ENCODE measurements around the gene AICDA. TPM values are rescaled to one million over a fixed set of nuclear protein-coding genes. Genes with fewer than 3 reads are reported as not detected.

AICDA gene
- total RNA-seq, 1 experiment from 2014 or later = not detected

DNA sequence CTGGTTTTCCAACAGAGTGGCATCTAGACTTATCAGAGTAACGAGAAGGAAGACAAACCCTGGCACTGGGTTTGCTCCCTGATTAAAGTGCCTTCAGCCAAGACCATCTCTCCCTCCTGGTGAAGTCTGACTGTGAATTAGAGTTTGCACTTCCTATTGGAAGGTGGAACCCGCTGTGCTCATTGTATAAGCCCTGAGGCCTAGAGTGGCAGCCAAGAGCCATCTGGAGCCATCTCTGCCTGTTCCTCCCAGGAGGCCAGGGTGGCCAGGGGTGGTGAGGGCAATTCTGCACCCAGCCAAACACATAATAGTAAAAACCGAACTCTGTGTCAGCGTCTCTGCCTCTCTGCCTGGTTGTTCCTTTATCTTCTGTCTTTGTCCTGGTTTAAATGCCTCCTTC lies 25.0 kb upstream of the AICDA start:
- intact Hi-C loops (cut with micrococcal nuclease; ENCODE audit: unreplicated experiment) (no loop called here), in situ Hi-C loops (cut with HindIII; ENCODE audit: low pct_unique_long_range_greater_than_20kb, low sequenced_read_pairs) (no loop called here)
- DNase-seq (ENCODE audit: low read depth, low spot score) = no peak

DNA sequence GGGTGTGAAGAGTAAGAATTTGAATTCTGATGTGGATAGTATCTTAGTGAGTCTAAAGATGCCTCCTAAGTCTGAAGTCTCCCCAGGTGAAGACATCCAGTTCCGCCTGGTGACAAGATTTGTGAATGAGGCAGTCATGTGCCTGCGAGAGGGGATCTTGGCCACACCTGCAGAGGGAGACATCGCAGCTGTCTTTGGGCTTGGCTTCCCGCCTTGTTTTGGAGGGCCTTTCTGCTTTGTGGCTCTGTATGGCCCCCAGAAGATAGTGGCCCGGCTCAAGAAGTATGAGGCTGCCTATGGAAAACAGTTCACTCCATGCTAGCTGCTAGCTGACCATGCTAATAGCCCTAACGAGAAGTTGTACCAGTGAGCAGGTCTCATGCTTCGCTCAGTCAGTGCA lies 24.6 kb upstream of the AICDA start:
- in situ Hi-C loops (cut with HindIII; ENCODE audit: low pct_unique_long_range_greater_than_20kb, low sequenced_read_pairs) = no loop called here
- CTCF ChIA-PET = no interaction called here
- H3K9me3 ChIP-seq (ENCODE audit: control insufficient read depth, insufficient read depth, low read depth, low read length) = no peaks in the 10 kb centered on the region
- intact Hi-C loops (cut with micrococcal nuclease; ENCODE audit: unreplicated experiment) = no loop called here
- no peaks in the 10 kb centered on the region for H3K36me3 ChIP-seq (ENCODE audit: control insufficient read depth, insufficient read depth, low read length)
- H3K27ac ChIP-seq (ENCODE audit: low read length) = no peak overlapping the region
- TF ChIP-seq, protein P1, sequence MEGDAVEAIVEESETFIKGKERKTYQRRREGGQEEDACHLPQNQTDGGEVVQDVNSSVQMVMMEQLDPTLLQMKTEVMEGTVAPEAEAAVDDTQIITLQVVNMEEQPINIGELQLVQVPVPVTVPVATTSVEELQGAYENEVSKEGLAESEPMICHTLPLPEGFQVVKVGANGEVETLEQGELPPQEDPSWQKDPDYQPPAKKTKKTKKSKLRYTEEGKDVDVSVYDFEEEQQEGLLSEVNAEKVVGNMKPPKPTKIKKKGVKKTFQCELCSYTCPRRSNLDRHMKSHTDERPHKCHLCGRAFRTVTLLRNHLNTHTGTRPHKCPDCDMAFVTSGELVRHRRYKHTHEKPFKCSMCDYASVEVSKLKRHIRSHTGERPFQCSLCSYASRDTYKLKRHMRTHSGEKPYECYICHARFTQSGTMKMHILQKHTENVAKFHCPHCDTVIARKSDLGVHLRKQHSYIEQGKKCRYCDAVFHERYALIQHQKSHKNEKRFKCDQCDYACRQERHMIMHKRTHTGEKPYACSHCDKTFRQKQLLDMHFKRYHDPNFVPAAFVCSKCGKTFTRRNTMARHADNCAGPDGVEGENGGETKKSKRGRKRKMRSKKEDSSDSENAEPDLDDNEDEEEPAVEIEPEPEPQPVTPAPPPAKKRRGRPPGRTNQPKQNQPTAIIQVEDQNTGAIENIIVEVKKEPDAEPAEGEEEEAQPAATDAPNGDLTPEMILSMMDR (IDR thresholded peaks at IDR 0.05) = no peak
- TF ChIP-seq SIN3A (IDR thresholded peaks at IDR 0.05; ENCODE audit: borderline replicate concordance, insufficient read depth, low read depth, low read length) = no peak
- TF ChIP-seq, protein P2, sequence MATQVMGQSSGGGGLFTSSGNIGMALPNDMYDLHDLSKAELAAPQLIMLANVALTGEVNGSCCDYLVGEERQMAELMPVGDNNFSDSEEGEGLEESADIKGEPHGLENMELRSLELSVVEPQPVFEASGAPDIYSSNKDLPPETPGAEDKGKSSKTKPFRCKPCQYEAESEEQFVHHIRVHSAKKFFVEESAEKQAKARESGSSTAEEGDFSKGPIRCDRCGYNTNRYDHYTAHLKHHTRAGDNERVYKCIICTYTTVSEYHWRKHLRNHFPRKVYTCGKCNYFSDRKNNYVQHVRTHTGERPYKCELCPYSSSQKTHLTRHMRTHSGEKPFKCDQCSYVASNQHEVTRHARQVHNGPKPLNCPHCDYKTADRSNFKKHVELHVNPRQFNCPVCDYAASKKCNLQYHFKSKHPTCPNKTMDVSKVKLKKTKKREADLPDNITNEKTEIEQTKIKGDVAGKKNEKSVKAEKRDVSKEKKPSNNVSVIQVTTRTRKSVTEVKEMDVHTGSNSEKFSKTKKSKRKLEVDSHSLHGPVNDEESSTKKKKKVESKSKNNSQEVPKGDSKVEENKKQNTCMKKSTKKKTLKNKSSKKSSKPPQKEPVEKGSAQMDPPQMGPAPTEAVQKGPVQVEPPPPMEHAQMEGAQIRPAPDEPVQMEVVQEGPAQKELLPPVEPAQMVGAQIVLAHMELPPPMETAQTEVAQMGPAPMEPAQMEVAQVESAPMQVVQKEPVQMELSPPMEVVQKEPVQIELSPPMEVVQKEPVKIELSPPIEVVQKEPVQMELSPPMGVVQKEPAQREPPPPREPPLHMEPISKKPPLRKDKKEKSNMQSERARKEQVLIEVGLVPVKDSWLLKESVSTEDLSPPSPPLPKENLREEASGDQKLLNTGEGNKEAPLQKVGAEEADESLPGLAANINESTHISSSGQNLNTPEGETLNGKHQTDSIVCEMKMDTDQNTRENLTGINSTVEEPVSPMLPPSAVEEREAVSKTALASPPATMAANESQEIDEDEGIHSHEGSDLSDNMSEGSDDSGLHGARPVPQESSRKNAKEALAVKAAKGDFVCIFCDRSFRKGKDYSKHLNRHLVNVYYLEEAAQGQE (IDR thresholded peaks at IDR 0.05; ENCODE audit: insufficient read depth in 1 of 2, low read depth in 2 of 2, low read length in 1 of 2) = no peak
- no peak for TF ChIP-seq POLR2AphosphoS5 (IDR thresholded peaks at IDR 0.05; ENCODE audit: low read depth, low read length)
- TF ChIP-seq TCF7L2 (IDR thresholded peaks at IDR 0.05; ENCODE audit: low read depth, low read length) = no peak
- BruUV-seq (replicated peaks) = no TSS peak
- no peak for ATAC-seq
- POLR2A ChIA-PET = no interaction called here
- no peaks in the 10 kb centered on the region for H3K4me1 ChIP-seq (ENCODE audit: control insufficient read depth, insufficient read depth, low read length)
- no peak overlapping the region for H3K4me3 ChIP-seq (ENCODE audit: low read depth in 2 of 2, low read length in 2 of 2)
- H3K27me3 ChIP-seq (ENCODE audit: control insufficient read depth, insufficient read depth, low read length) = no peaks in the 10 kb centered on the region
- DNase-seq (ENCODE audit: low read depth, low spot score) = no peak

More for the DNA sequence above, 25.0 kb upstream of the AICDA start:
- no peak for TF ChIP-seq TCF7L2 (IDR thresholded peaks at IDR 0.05; ENCODE audit: low read depth, low read length)
- TF ChIP-seq, protein P2 (IDR thresholded peaks at IDR 0.05; ENCODE audit: insufficient read depth in 1 of 2, low read depth in 2 of 2, low read length in 1 of 2) = no peak
- TF ChIP-seq POLR2AphosphoS5 (IDR thresholded peaks at IDR 0.05; ENCODE audit: low read depth, low read length) = no peak
- TF ChIP-seq, protein P1 (IDR thresholded peaks at IDR 0.05) = no peak
- no peak for TF ChIP-seq SIN3A (IDR thresholded peaks at IDR 0.05; ENCODE audit: borderline replicate concordance, insufficient read depth, low read depth, low read length)
- POLR2A ChIA-PET = no interaction called here
- CTCF ChIA-PET = no interaction called here
- Histone ChIP-seq H3K36me3 (ENCODE audit: control insufficient read depth, insufficient read depth, low read length) (no peaks in the 10 kb centered on the region), H3K4me3 (ENCODE audit: low read depth in 2 of 2, low read length in 2 of 2) (no peak overlapping the region), H3K9me3 (ENCODE audit: control insufficient read depth, insufficient read depth, low read depth, low read length) (no peaks in the 10 kb centered on the region), H3K4me1 (ENCODE audit: control insufficient read depth, insufficient read depth, low read length) (no peaks in the 10 kb centered on the region), H3K27me3 (ENCODE audit: control insufficient read depth, insufficient read depth, low read length) (no peaks in the 10 kb centered on the region), H3K27ac (ENCODE audit: low read length) (no peak overlapping the region)
- no TSS peak for BruUV-seq (replicated peaks)
- ATAC-seq = no peak

Measured in Panc1 (cell line).